DND-41 (cell line): Measurements from ENCODE around the gene RPL6.

Experiments
- EZH2 ChIP-seq: IDR thresholded peaks from 3 replicates; pipeline ENCODE4 v1.6.1; 2012; ENCODE audit warnings: borderline replicate concordance, low read depth, mild to moderate bottlenecking, moderate library complexity, low read length, inconsistent platforms; ENCODE audit not compliant: severe bottlenecking
- TF ChIP-seq, protein P1 (sequence below): IDR thresholded peaks from 2 replicates; pipeline ENCODE4 v1.5.1; 2012; ENCODE audit warnings: borderline replicate concordance, low read length, moderate library complexity, mild to moderate bottlenecking; ENCODE audit not compliant: poor library complexity, severe bottlenecking; ENCODE audit errors: extremely low read depth

DNA sequence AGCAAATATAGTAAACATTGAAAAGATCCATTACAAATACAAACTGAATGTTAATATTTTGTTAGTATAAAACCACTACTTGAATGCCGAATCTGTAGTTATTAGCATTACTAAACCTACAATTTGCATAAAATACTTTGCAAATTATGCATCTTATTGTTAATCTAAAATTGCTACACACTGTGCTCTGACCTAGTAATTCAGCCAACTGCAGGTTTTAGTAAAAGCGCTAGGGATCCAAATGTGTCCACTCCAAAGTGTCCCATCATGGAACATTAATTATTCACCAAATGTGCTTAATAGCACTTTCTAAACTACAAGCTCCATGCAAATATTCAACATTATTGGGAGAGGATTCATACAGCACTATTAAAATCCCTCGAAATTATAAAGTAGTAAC lies 41.4 kb downstream of the RPL6 start:
- TF ChIP-seq, protein P1, sequence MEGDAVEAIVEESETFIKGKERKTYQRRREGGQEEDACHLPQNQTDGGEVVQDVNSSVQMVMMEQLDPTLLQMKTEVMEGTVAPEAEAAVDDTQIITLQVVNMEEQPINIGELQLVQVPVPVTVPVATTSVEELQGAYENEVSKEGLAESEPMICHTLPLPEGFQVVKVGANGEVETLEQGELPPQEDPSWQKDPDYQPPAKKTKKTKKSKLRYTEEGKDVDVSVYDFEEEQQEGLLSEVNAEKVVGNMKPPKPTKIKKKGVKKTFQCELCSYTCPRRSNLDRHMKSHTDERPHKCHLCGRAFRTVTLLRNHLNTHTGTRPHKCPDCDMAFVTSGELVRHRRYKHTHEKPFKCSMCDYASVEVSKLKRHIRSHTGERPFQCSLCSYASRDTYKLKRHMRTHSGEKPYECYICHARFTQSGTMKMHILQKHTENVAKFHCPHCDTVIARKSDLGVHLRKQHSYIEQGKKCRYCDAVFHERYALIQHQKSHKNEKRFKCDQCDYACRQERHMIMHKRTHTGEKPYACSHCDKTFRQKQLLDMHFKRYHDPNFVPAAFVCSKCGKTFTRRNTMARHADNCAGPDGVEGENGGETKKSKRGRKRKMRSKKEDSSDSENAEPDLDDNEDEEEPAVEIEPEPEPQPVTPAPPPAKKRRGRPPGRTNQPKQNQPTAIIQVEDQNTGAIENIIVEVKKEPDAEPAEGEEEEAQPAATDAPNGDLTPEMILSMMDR: no peak
- TF ChIP-seq EZH2: no peak
